Osteocyte (in vitro differentiated cells): ENCODE results near the gene HPDL. TPM values are rescaled to one million over a fixed set of nuclear protein-coding genes. Genes with fewer than 3 reads are reported as not detected.

Experiments
- DNase-seq: peaks from one replicate; pipeline ENCODE4 v3.0.0; 2021; ENCODE audit warnings: mixed read lengths; ENCODE audit not compliant: unreplicated experiment; ENCODE audit errors: extremely low spot score
- H3K27ac Mint-ChIP-seq: one replicate; pipeline ENCODE4 v1.8.0; 2021; ENCODE audit warnings: mild to moderate bottlenecking, mixed read lengths; ENCODE audit not compliant: unreplicated experiment
- H3K27me3 Mint-ChIP-seq: one replicate; pipeline ENCODE4 v1.8.0; 2021; ENCODE audit warnings: mixed read lengths; ENCODE audit not compliant: unreplicated experiment
- H3K36me3 Mint-ChIP-seq: one replicate; pipeline ENCODE4 v1.8.0; 2021; ENCODE audit warnings: mixed read lengths; ENCODE audit not compliant: unreplicated experiment
- H3K4me1 Mint-ChIP-seq: one replicate; pipeline ENCODE4 v1.8.0; 2021; ENCODE audit warnings: mixed read lengths; ENCODE audit not compliant: unreplicated experiment
- H3K4me3 Mint-ChIP-seq: one replicate; pipeline ENCODE4 v1.8.0; 2021; ENCODE audit warnings: mild to moderate bottlenecking, moderate library complexity, mixed read lengths; ENCODE audit not compliant: unreplicated experiment
- H3K9me3 Mint-ChIP-seq: one replicate; pipeline ENCODE4 v1.8.0; 2021; ENCODE audit warnings: mixed read lengths; ENCODE audit not compliant: unreplicated experiment
- total RNA-seq: library from RNA; stranded (reverse); gene quantifications from 2 replicates; pipeline ENCODE4 v1.2.1, GENCODE V29; 2021
- TF ChIP-seq, protein P1 (sequence below): fragments of 200-600 bp; sonication (generic); IDR thresholded peaks from 2 replicates; pipeline ENCODE4 v1.5.0; 2021; ENCODE audit warnings: antibody characterized with exemption, mild to moderate bottlenecking, moderate library complexity

The HPDL gene
- total RNA-seq, 1 donor from 2014 or later, result 0.35 TPM

GRCh38 chr1:45375104-45376090, 48.7 kb downstream of the HPDL start:
- Mint-ChIP-seq H3K36me3 (no peaks in the 10 kb centered on the region), H3K27ac (no peak overlapping the region), H3K9me3 (no peaks in the 10 kb centered on the region), H3K27me3 (peaks cover 20% of the 10 kb centered on the region), H3K4me1 (peaks cover 10% of the 10 kb centered on the region), H3K4me3 (no peak overlapping the region)
- DNase-seq, result no peak
- TF ChIP-seq, protein P1, sequence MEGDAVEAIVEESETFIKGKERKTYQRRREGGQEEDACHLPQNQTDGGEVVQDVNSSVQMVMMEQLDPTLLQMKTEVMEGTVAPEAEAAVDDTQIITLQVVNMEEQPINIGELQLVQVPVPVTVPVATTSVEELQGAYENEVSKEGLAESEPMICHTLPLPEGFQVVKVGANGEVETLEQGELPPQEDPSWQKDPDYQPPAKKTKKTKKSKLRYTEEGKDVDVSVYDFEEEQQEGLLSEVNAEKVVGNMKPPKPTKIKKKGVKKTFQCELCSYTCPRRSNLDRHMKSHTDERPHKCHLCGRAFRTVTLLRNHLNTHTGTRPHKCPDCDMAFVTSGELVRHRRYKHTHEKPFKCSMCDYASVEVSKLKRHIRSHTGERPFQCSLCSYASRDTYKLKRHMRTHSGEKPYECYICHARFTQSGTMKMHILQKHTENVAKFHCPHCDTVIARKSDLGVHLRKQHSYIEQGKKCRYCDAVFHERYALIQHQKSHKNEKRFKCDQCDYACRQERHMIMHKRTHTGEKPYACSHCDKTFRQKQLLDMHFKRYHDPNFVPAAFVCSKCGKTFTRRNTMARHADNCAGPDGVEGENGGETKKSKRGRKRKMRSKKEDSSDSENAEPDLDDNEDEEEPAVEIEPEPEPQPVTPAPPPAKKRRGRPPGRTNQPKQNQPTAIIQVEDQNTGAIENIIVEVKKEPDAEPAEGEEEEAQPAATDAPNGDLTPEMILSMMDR, result no peak

DNA sequence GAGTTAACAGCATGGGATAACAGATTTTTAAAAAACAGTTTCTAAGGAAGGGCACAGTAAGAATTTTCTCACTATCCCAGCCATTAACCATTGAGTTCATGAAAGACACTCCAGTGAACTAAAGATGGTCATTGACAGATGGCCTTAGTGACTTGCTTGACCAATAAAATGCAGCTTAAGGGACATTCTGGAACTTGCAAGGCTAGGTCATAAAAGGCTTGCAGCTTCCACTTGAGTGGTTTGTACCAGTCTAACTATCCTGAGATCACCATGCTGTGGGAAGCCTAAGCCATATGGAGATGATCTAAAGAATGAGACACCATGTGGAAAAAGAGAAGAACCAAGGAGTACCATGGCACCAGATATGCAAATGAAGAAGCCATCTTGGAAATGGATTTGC, 51.5 kb downstream of the HPDL start:
- H3K36me3 Mint-ChIP-seq, result no peaks in the 10 kb centered on the region
- H3K4me1 Mint-ChIP-seq, result peaks cover 10% of the 10 kb centered on the region
- no peak overlapping the region for H3K4me3 Mint-ChIP-seq
- no peaks in the 10 kb centered on the region for H3K9me3 Mint-ChIP-seq
- no peak overlapping the region for H3K27ac Mint-ChIP-seq
- TF ChIP-seq, protein P1, result no peak
- H3K27me3 Mint-ChIP-seq, result peaks cover 12% of the 10 kb centered on the region
- no peak for DNase-seq

Other genes starting within 250 kb of the HPDL start
- gene ZSWIM5, start 120.3 kb upstream of the HPDL start, total RNA-seq, result 0.57 and 0.73 TPM in 2 replicates
- 8.5 and 8.6 TPM in 2 replicates for gene TOE1, start 13.3 kb downstream of the HPDL start, total RNA-seq
- 19.9 and 25.1 TPM in 2 replicates for gene MUTYH, start 13.5 kb downstream of the HPDL start, total RNA-seq
- gene TESK2, start 164.3 kb downstream of the HPDL start, total RNA-seq, result 2.7 and 4.1 TPM in 2 replicates
- gene CCDC163, start 173.2 kb downstream of the HPDL start, total RNA-seq, result 1.6 and 1.8 TPM in 2 replicates
- gene MMACHC, start 173.4 kb downstream of the HPDL start, total RNA-seq, result 6.7 and 6.9 TPM in 2 replicates
- gene PRDX1, start 195.0 kb downstream of the HPDL start, total RNA-seq, result 291 and 292 TPM in 2 replicates
- 175 TPM in 2 replicates for gene AKR1A1, start 223.9 kb downstream of the HPDL start, total RNA-seq